DND-41 (cell line): ENCODE data around the gene BCL7A.

Source experiments
- EZH2 ChIP-seq: IDR thresholded peaks from 3 replicates; pipeline ENCODE4 v1.6.1; 2012; ENCODE audit warnings: borderline replicate concordance, low read depth, mild to moderate bottlenecking, moderate library complexity, low read length, inconsistent platforms; ENCODE audit not compliant: severe bottlenecking
- TF ChIP-seq, protein P1 (sequence below): IDR thresholded peaks from 2 replicates; pipeline ENCODE4 v1.5.1; 2012; ENCODE audit warnings: borderline replicate concordance, low read length, moderate library complexity, mild to moderate bottlenecking; ENCODE audit not compliant: poor library complexity, severe bottlenecking; ENCODE audit errors: extremely low read depth

DNA sequence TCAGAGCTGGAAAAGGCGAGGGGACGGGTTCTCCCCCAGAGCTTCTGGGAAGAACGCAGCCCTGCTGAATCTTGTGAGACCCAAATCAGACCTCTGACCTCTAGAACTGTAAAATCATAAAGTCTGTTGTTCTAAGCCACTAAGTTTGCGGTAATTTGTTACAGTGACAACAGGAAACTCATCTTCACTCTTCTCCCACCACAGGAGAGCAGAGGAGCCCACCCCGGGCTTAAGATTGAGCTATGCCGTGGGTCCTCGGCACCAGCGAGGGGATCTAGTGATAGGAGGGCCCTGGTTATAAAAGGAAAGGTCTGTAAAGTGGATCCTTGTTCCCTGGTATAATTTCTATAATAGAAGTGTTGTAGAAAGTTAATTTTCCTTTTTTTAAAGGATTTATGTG lies 64.4 kb downstream of the BCL7A start:
- no peak for TF ChIP-seq EZH2
- TF ChIP-seq, protein P1, sequence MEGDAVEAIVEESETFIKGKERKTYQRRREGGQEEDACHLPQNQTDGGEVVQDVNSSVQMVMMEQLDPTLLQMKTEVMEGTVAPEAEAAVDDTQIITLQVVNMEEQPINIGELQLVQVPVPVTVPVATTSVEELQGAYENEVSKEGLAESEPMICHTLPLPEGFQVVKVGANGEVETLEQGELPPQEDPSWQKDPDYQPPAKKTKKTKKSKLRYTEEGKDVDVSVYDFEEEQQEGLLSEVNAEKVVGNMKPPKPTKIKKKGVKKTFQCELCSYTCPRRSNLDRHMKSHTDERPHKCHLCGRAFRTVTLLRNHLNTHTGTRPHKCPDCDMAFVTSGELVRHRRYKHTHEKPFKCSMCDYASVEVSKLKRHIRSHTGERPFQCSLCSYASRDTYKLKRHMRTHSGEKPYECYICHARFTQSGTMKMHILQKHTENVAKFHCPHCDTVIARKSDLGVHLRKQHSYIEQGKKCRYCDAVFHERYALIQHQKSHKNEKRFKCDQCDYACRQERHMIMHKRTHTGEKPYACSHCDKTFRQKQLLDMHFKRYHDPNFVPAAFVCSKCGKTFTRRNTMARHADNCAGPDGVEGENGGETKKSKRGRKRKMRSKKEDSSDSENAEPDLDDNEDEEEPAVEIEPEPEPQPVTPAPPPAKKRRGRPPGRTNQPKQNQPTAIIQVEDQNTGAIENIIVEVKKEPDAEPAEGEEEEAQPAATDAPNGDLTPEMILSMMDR: no peak
